H1 (cell line): ENCODE data around the gene SPTBN4. TPM values are rescaled to one million over a fixed set of nuclear protein-coding genes. Genes with fewer than 3 reads are reported as not detected.

Source experiments
- CTCF ChIA-PET: fragments of 300-600 bp; sonication (Branson Sonifier 250); formaldehyde crosslinking; loops from one replicate; lab custom pipeline; 2021; ENCODE audit not compliant: partially characterized antibody; lab: Charles Lee
- POLR2A ChIA-PET: fragments of 300-600 bp; sonication (Branson Sonifier 250); formaldehyde crosslinking; loops from one replicate; lab custom pipeline; 2021; ENCODE audit warnings: inconsistent platforms; ENCODE audit not compliant: partially characterized antibody; lab: Charles Lee
- DNase-seq, 2 experiments: peaks; one replicate each; pipeline versions ENCODE4 v3.0.0 to v3.0.0-alpha.2; 2010 to 2022; ENCODE audit warnings: low spot score in 2 of 2, low read depth in 1 of 2, mixed read lengths in 1 of 2
- FAIRE-seq: peaks from 2 replicates; lab custom pipeline; 2011; peaks lifted over from hg19 to GRCh38; lab: Jason Lieb, UNC
- H2AFZ ChIP-seq: 2 replicates; pipeline ENCODE4 v1.8.1; 2012; ENCODE audit warnings: low read length, inconsistent platforms
- H2AK5ac ChIP-seq: 2 replicates; pipeline ENCODE4 v1.6.1; 2013; ENCODE audit warnings: low read depth, low read length
- H2BK120ac ChIP-seq: replicated peaks from 2 replicates; pipeline ENCODE3; 2013; ENCODE audit warnings: low read depth, low read length, inconsistent platforms
- H2BK12ac ChIP-seq: 2 replicates; pipeline ENCODE4 v1.6.1; 2013; ENCODE audit warnings: low read depth, low read length
- H2BK15ac ChIP-seq: 2 replicates; pipeline ENCODE4 v1.6.1; 2013; ENCODE audit warnings: low read length
- H2BK20ac ChIP-seq: 2 replicates; pipeline ENCODE4 v1.6.1; 2013; ENCODE audit warnings: low read length
- H2BK5ac ChIP-seq: 2 replicates; pipeline ENCODE4 v1.6.1; 2013; ENCODE audit warnings: low read depth, low read length
- H3K14ac ChIP-seq: 2 replicates; pipeline ENCODE4 v1.6.1; 2013; ENCODE audit warnings: inconsistent platforms; ENCODE audit not compliant: insufficient read length
- H3K18ac ChIP-seq: 2 replicates; pipeline ENCODE4 v1.6.1; 2013; ENCODE audit warnings: low read length; ENCODE audit errors: extremely low read depth
- H3K23ac ChIP-seq: 2 replicates; pipeline ENCODE4 v1.6.1; 2013; ENCODE audit warnings: inconsistent platforms; ENCODE audit not compliant: insufficient read length
- H3K23me2 ChIP-seq: 2 replicates; pipeline ENCODE4 v1.6.1; 2013; ENCODE audit warnings: low read depth, low read length
- H3K27ac ChIP-seq: 2 replicates; pipeline ENCODE4 v1.6.1; 2011; ENCODE audit warnings: low read depth, low read length, inconsistent platforms
- H3K27me3 ChIP-seq, 4 experiments: replicated peaks in 1 of 4; 1 replicate in 1 of 4; 2 replicates in 3 of 4; pipeline versions ENCODE4 v1.6.1 to v1.8.1; 2011 to 2013; ENCODE audit warnings: low read length in 3 of 4, mild to moderate bottlenecking in 3 of 4, inconsistent platforms in 2 of 4, mixed read lengths in 2 of 4, moderate library complexity in 1 of 4; ENCODE audit not compliant: control insufficient read depth in 3 of 4, insufficient read depth in 3 of 4; ENCODE audit errors: extremely low read depth in 1 of 4
- H3K36me3 ChIP-seq, 4 experiments: 2 replicates each; pipeline versions ENCODE4 v1.6.1 to v1.8.1; 2011 to 2013; ENCODE audit warnings: mild to moderate bottlenecking in 4 of 4, low read length in 3 of 4, moderate library complexity in 2 of 4, control low read depth in 1 of 4, inconsistent platforms in 1 of 4; ENCODE audit not compliant: insufficient read depth in 4 of 4, control insufficient read depth in 2 of 4
- H3K4ac ChIP-seq: replicated peaks from 2 replicates; pipeline ENCODE3; 2013; ENCODE audit warnings: low read length, low read depth, mixed read lengths, inconsistent platforms; ENCODE audit not compliant: insufficient read length
- H3K4me1 ChIP-seq, 4 experiments: replicated peaks in 1 of 4; 1 replicate in 1 of 4; 2 replicates in 3 of 4; pipeline versions ENCODE4 v1.6.1 to v1.8.1; 2011 to 2013; ENCODE audit warnings: low read length in 3 of 4, inconsistent platforms in 2 of 4, mixed read lengths in 1 of 4; ENCODE audit not compliant: insufficient read depth in 4 of 4, control insufficient read depth in 3 of 4
- H3K4me2 ChIP-seq, 2 experiments: 2 replicates each; pipeline versions ENCODE4 v1.6.1 to v1.8.1; 2011 to 2013; ENCODE audit warnings: low read depth in 2 of 2, low read length in 2 of 2, control low read depth in 1 of 2, inconsistent platforms in 1 of 2, mild to moderate bottlenecking in 1 of 2; ENCODE audit not compliant: insufficient read depth in 1 of 2
- H3K4me3 ChIP-seq, 4 experiments: fragments of 200-600, 300-600 bp in 1 of 4; sonication (generic), shearing (Covaris generic), sonication (Bioruptor Twin) in 1 of 4; 2 replicates each; pipeline versions ENCODE4 v1.5.1 to v1.8.1; 2011 to 2016; ENCODE audit warnings: low read length in 4 of 4, low read depth in 3 of 4, control low read depth in 2 of 4, inconsistent platforms in 2 of 4, mild to moderate bottlenecking in 2 of 4, mixed read lengths in 1 of 4, moderate library complexity in 1 of 4; ENCODE audit not compliant: insufficient read depth in 2 of 4; ENCODE audit errors: extremely low read depth in 1 of 4
- H3K56ac ChIP-seq: replicated peaks from 2 replicates; pipeline ENCODE3; 2013; ENCODE audit warnings: low read depth, mild to moderate bottlenecking, mixed read lengths, low read length, inconsistent platforms; ENCODE audit not compliant: insufficient read length
- H3K79me1 ChIP-seq: 2 replicates; pipeline ENCODE4 v1.6.1; 2013; ENCODE audit warnings: low read depth, low read length, control low read depth
- H3K79me2 ChIP-seq, 2 experiments: 2 replicates each; pipeline versions ENCODE4 v1.6.1 to v1.8.1; 2012 to 2013; ENCODE audit warnings: low read length in 2 of 2, mild to moderate bottlenecking in 2 of 2, inconsistent platforms in 1 of 2; ENCODE audit not compliant: insufficient read depth in 2 of 2, control insufficient read depth in 1 of 2
- H3K9ac ChIP-seq, 4 experiments: replicated peaks in 1 of 4; 1 replicate in 1 of 4; 2 replicates in 3 of 4; pipeline versions ENCODE4 v1.6.1 to v1.8.1; 2011 to 2013; ENCODE audit warnings: low read depth in 3 of 4, low read length in 3 of 4, control low read depth in 2 of 4, mild to moderate bottlenecking in 2 of 4, moderate library complexity in 2 of 4, inconsistent platforms in 1 of 4; ENCODE audit errors: extremely low read depth in 1 of 4
- H3K9me3 ChIP-seq, 2 experiments: 2 replicates each; pipeline versions ENCODE4 v1.6.1 to v1.8.1; 2012 to 2013; ENCODE audit warnings: mild to moderate bottlenecking in 2 of 2, moderate library complexity in 2 of 2, control low read depth in 1 of 2, inconsistent platforms in 1 of 2, low read depth in 1 of 2, low read length in 1 of 2, mixed read lengths in 1 of 2; ENCODE audit not compliant: insufficient read depth in 2 of 2
- H4K20me1 ChIP-seq, 2 experiments: replicated peaks in 1 of 2; 2 replicates each; pipeline versions ENCODE3 to v1.8.1; 2011 to 2013; ENCODE audit warnings: inconsistent platforms in 2 of 2, low read length in 2 of 2, mild to moderate bottlenecking in 1 of 2; ENCODE audit not compliant: insufficient read depth in 2 of 2, control insufficient read depth in 1 of 2
- H4K5ac ChIP-seq: 2 replicates; pipeline ENCODE4 v1.6.1; 2013; ENCODE audit warnings: low read length, low read depth, mixed read lengths, inconsistent platforms; ENCODE audit not compliant: insufficient read length
- H4K8ac ChIP-seq: 2 replicates; pipeline ENCODE4 v1.8.0; 2013; ENCODE audit warnings: mild to moderate bottlenecking, moderate library complexity, low read length, inconsistent platforms; ENCODE audit not compliant: insufficient read depth; ENCODE audit errors: extremely low read depth
- H4K91ac ChIP-seq: replicated peaks from 2 replicates; pipeline ENCODE3; 2013; ENCODE audit warnings: low read length, mixed read lengths, inconsistent platforms; ENCODE audit not compliant: insufficient read length
- ATF3 ChIP-seq: IDR thresholded peaks from 2 replicates; pipeline ENCODE4 v1.6.1; 2011; ENCODE audit warnings: low read depth, mild to moderate bottlenecking, low read length; ENCODE audit not compliant: insufficient read depth
- CBX8 ChIP-seq: fragments of 300-800, 300-1000 bp; sonication (generic); IDR thresholded peaks from 2 replicates; pipeline ENCODE4 v1.7.1; 2016; ENCODE audit warnings: low read depth, low read length, borderline replicate concordance
- CHD2 ChIP-seq: IDR thresholded peaks from 2 replicates; pipeline ENCODE4 v1.6.1; 2012; ENCODE audit warnings: low read length, improper control_type of control experiment
- HDAC2 ChIP-seq, 2 experiments: fragments of 300-600 bp in 1 of 2; sonication (generic) in 1 of 2; IDR thresholded peaks; 2 replicates each; pipeline ENCODE4 v1.6.1; 2011 to 2012; ENCODE audit warnings: low read depth in 2 of 2, low read length in 2 of 2, mild to moderate bottlenecking in 2 of 2, moderate library complexity in 2 of 2, borderline replicate concordance in 1 of 2, inconsistent platforms in 1 of 2
- KDM5A ChIP-seq: fragments of 200-600 bp; IDR thresholded peaks from 2 replicates; pipeline ENCODE4 v1.7.1; 2012; ENCODE audit warnings: mild to moderate bottlenecking, low read length, inconsistent platforms, mixed read lengths
- RAD21 ChIP-seq, 2 experiments: IDR thresholded peaks in 1 of 2; conservative IDR thresholded peaks in 1 of 2; 2 replicates each; pipeline ENCODE4 v1.6.1; 2011; ENCODE audit warnings: low read depth in 2 of 2, low read length in 2 of 2, improper control_type of control experiment in 1 of 2, inconsistent platforms in 1 of 2, mild to moderate bottlenecking in 1 of 2, moderate library complexity in 1 of 2
- SIN3A ChIP-seq, 2 experiments: IDR thresholded peaks in 1 of 2; conservative IDR thresholded peaks in 1 of 2; 2 replicates each; pipeline ENCODE4 v1.6.1; 2011 to 2012; ENCODE audit warnings: low read length in 2 of 2, improper control_type of control experiment in 1 of 2, low read depth in 1 of 2, mild to moderate bottlenecking in 1 of 2
- SP1 ChIP-seq: IDR thresholded peaks from 2 replicates; pipeline ENCODE4 v1.6.1; 2011; ENCODE audit warnings: low read depth, low read length
- YY1 ChIP-seq: IDR thresholded peaks from 2 replicates; pipeline ENCODE4 v1.6.1; 2011; ENCODE audit warnings: low read depth, mild to moderate bottlenecking, low read length
- WGBS, 2 experiments: shearing (Covaris generic) in 1 of 2; methylation state at CpG; one replicate each; pipeline versions ENCODE4 v1.1.6 to v1.1.7; 2013 to 2015; ENCODE audit warnings: low lambda C conversion rate in 2 of 2, mixed read lengths in 2 of 2, inconsistent platforms in 1 of 2, low coverage in 1 of 2, missing lambda C conversion rate in 1 of 2; ENCODE audit not compliant: insufficient replicate concordance in 2 of 2, insufficient coverage in 1 of 2, insufficient read length in 1 of 2; ENCODE audit errors: extremely low coverage in 1 of 2, missing lambda C conversion rate in 1 of 2; 5-methylcytosine and 5-hydroxymethylcytosine counted together
- polyA plus RNA-seq, 7 experiments: library from polyadenylated mRNA; depleted of rRNA in 3 of 7; stranded (reverse) in 5 of 7; unstranded in 2 of 7; fragments of >200 nt in 5 of 7; fragments of 200-250 nt in 2 of 7; gene quantifications; 1 replicate in 5 of 7; 2 replicates in 1 of 7; 4 replicates in 1 of 7; pipeline versions ENCODE4 v1.2.1 to v1.2.3, GENCODE V29; 2011 to 2013; ENCODE audit warnings: missing spikeins in 2 of 7, mixed read lengths in 2 of 7
- total RNA-seq: library from RNA; stranded (reverse); fragmentation: NEBNext Ultra II Directional; extraction: Animal tissue kit (Norgen Biotek cat#: 25700); gene quantifications from 2 replicates; pipeline ENCODE4 v1.2.1, GENCODE V29; 2021
- TF ChIP-seq, protein P1 (sequence below): IDR thresholded peaks from 2 replicates; pipeline ENCODE4 v1.6.1; 2011; ENCODE audit warnings: low read length, improper control_type of control experiment

Gene SPTBN4
- total and polyA plus RNA-seq, 2 of the 8 experiments (the other 6 are each of a cell fraction or from before 2014, with no cell fraction given) = 1.9 to 3.0 TPM

DNA sequence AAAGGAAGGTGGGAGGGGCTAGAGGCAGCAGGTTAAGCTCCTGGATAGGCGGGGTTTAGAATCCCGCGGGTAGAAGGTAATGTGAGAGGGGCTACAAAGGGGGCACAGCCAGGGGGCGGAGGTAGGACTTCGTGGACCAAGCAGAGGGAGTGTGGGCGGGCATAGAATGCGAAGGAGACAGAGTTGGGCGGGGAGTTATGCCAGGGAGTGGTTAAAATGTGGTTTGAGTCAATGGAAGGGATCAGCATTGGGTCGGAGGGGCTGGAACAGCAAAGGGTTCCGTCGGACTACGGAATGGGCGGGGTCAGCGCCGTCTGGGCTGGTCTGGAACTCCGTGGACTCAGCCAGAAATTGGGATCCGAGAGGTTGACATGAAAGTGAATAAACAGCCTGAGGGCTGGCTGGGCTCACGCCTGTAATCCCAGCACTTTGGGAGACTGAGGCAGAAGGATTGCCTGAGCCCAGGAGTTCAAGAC, 137.4 kb downstream of the SPTBN4 start:
- Histone ChIP-seq H3K79me1 (0 out of 2 replicates have a peak, but pooled peaks cover 2% of the 10 kb centered on the region), H2AK5ac (no peak overlapping the region), H3K4me3 (peak overlapping the region in 1 of 4 experiments; percentile 61; a peak in 3 of 8 replicates), H2BK5ac (no peak overlapping the region), H3K23me2 (peaks cover 24% of the 10 kb centered on the region; the same call in 1 of the 2 replicates), H2BK20ac (no peak overlapping the region), H3K4me2 (peak overlapping the region; percentile 82 to 97; a peak in 2 of 4 replicates), H4K91ac (no peak overlapping the region), H3K4ac (no peak overlapping the region), H3K27ac (no peak overlapping the region), H3K9me3 (no peaks in the 10 kb centered on the region), H3K23ac (no peak overlapping the region), H3K36me3 (no peaks in the 10 kb centered on the region; a peak in 1 of 8 replicates), H4K8ac (no peak overlapping the region), H2AFZ (no peak overlapping the region), H3K9ac (no peak overlapping the region), H2BK12ac (no peak overlapping the region), H3K79me2 (no peaks in the 10 kb centered on the region), H2BK120ac (no peak overlapping the region), H4K20me1 (peaks cover 4 to 10% of the 10 kb centered on the region in 2 experiments), H2BK15ac (no peak overlapping the region), H3K27me3 (peaks cover 10 to 58% (median 54%) of the 10 kb centered on the region in 4 experiments), H3K18ac (no peak overlapping the region), H3K4me1 (peaks cover 9 to 43% (median 26%) of the 10 kb centered on the region in 4 experiments), H3K14ac (no peak overlapping the region), H4K5ac (no peak overlapping the region), H3K56ac (no peak overlapping the region)
- ChIA-PET POLR2A (interaction anchor here (0.6 to 4.4 kb wide), 10 partner anchors 10 to 1090 kb away, joined by 3 to 30 read pairs (median 6); partner anchors contain the start of gene SERTAD1), CTCF (interaction anchor here (0.6 to 11.3 kb wide), 17 partner anchors 9 to 140 kb away, joined by 3 to 100 read pairs (median 10); no protein-coding TSS in a partner anchor)
- DNase-seq (no peak), FAIRE-seq (no peak)
- WGBS, 2 experiments = 10% methylated on average over 18 of the region's 18 CpGs; no CpG with 5 or more reads in 1 of the 2 experiments
- TF ChIP-seq SP1 (peak; percentile 87), HDAC2 (IDR thresholded peaks at IDR 0.05; ENCODE audit: borderline replicate concordance in 1 of 2, low read depth in 2 of 2, low read length in 2 of 2) (peak in 1 of 2 experiments; percentile 54; a peak in 1 of 4 replicates), KDM5A (no peak), CBX8 (no peak), CHD2 (no peak), RAD21 (IDR thresholded peaks at IDR 0.05 in 1 of 2, conservative IDR thresholded peaks at IDR 0.05 in 1 of 2; ENCODE audit: low read depth in 2 of 2, low read length in 2 of 2) (no peak), YY1 (no peak), ATF3 (no peak), SIN3A (conservative IDR thresholded peaks at IDR 0.05 in 1 of 2, IDR thresholded peaks at IDR 0.05 in 1 of 2; ENCODE audit: low read depth in 1 of 2, low read length in 2 of 2) (no peak)
- TF ChIP-seq, protein P1, sequence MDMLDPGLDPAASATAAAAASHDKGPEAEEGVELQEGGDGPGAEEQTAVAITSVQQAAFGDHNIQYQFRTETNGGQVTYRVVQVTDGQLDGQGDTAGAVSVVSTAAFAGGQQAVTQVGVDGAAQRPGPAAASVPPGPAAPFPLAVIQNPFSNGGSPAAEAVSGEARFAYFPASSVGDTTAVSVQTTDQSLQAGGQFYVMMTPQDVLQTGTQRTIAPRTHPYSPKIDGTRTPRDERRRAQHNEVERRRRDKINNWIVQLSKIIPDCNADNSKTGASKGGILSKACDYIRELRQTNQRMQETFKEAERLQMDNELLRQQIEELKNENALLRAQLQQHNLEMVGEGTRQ = no peak
